H1 (cell line): ENCODE data around the gene SSU72.

Experiments
- BACH1 ChIP-seq: IDR thresholded peaks from 2 replicates; pipeline ENCODE4 v1.6.1; 2012; ENCODE audit warnings: low read length, improper control_type of control experiment
- CBX5 ChIP-seq: fragments of 300-800, 300-1000 bp; sonication (generic); IDR thresholded peaks from 2 replicates; pipeline ENCODE4 v1.7.1; 2016; ENCODE audit warnings: antibody characterized with exemption, low read length, low read depth
- CHD2 ChIP-seq: IDR thresholded peaks from 2 replicates; pipeline ENCODE4 v1.6.1; 2012; ENCODE audit warnings: low read length, improper control_type of control experiment
- EP300 ChIP-seq, 2 experiments: IDR thresholded peaks; 1 replicate in 1 of 2; 2 replicates in 1 of 2; pipeline ENCODE4 v1.6.1; 2011 to 2012; ENCODE audit warnings: low read depth in 2 of 2, low read length in 2 of 2, mild to moderate bottlenecking in 2 of 2, borderline replicate concordance in 1 of 2, inconsistent platforms in 1 of 2, moderate library complexity in 1 of 2
- EZH2 ChIP-seq: fragments of 200-600 bp; sonication (generic); IDR thresholded peaks from 2 replicates; pipeline ENCODE4 v1.7.1; 2012; ENCODE audit warnings: low read depth, mild to moderate bottlenecking, moderate library complexity, low read length, inconsistent platforms; ENCODE audit not compliant: severe bottlenecking
- GABPA ChIP-seq: IDR thresholded peaks from 2 replicates; pipeline ENCODE4 v1.6.1; 2011; ENCODE audit warnings: mild to moderate bottlenecking, low read length, moderate library complexity, borderline replicate concordance; ENCODE audit not compliant: insufficient read depth
- JUND ChIP-seq: IDR thresholded peaks from 2 replicates; pipeline ENCODE4 v1.6.1; 2011; ENCODE audit warnings: mild to moderate bottlenecking, improper control_type of control experiment, low read length
- MAFK ChIP-seq: IDR thresholded peaks from 2 replicates; pipeline ENCODE4 v1.6.1; 2012; ENCODE audit warnings: low read depth, mild to moderate bottlenecking, improper control_type of control experiment, low read length
- POLR2AphosphoS5 ChIP-seq: IDR thresholded peaks from 2 replicates; pipeline ENCODE4 v1.6.1; 2011; ENCODE audit warnings: low read depth, low read length
- SRF ChIP-seq: IDR thresholded peaks from 2 replicates; pipeline ENCODE4 v1.6.1; 2011; ENCODE audit warnings: mild to moderate bottlenecking, low read depth, low read length, moderate library complexity
- TF ChIP-seq, protein P1 (sequence below), 3 experiments: IDR thresholded peaks; 1 replicate in 2 of 3; 2 replicates in 1 of 3; pipeline versions ENCODE4 v1.5.1 to v1.6.1; 2011; ENCODE audit warnings: low read length in 3 of 3, mild to moderate bottlenecking in 3 of 3, inconsistent platforms in 2 of 3, low read depth in 1 of 3, moderate library complexity in 1 of 3; ENCODE audit not compliant: insufficient read depth in 1 of 3; ENCODE audit errors: control extremely low read depth in 1 of 3

DNA sequence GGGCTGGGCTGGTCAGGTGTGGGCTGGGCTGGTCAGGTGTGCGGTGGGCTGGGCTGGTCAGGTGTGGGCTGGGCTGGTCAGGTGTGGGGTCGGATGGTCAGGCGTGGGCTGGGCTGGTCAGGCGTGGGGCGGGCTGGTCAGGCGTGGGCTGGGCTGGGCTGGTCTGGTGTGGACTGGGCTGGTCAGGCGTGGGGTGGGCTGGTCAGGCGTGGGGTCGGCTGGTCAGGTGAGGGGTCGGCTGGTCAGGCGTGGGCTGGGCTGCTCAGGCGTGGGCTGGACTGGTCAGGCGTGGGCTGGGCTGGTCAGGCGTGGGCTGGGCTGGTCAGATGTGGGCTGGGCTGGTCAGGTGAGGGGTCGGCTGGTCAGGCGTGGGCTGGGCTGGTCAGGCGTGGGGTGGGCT is 31.1 kb upstream of the SSU72 start:
- TF ChIP-seq POLR2AphosphoS5 (no peak), JUND (no peak), EZH2 (no peak), GABPA (no peak), BACH1 (no peak), CHD2 (no peak), EP300 (IDR thresholded peaks at IDR 0.05; ENCODE audit: borderline replicate concordance in 1 of 2, low read depth in 2 of 2, low read length in 2 of 2) (no peak), SRF (no peak), MAFK (no peak), CBX5 (no peak)
- TF ChIP-seq, protein P1, sequence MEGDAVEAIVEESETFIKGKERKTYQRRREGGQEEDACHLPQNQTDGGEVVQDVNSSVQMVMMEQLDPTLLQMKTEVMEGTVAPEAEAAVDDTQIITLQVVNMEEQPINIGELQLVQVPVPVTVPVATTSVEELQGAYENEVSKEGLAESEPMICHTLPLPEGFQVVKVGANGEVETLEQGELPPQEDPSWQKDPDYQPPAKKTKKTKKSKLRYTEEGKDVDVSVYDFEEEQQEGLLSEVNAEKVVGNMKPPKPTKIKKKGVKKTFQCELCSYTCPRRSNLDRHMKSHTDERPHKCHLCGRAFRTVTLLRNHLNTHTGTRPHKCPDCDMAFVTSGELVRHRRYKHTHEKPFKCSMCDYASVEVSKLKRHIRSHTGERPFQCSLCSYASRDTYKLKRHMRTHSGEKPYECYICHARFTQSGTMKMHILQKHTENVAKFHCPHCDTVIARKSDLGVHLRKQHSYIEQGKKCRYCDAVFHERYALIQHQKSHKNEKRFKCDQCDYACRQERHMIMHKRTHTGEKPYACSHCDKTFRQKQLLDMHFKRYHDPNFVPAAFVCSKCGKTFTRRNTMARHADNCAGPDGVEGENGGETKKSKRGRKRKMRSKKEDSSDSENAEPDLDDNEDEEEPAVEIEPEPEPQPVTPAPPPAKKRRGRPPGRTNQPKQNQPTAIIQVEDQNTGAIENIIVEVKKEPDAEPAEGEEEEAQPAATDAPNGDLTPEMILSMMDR (IDR thresholded peaks at IDR 0.05; ENCODE audit: control extremely low read depth in 1 of 3, insufficient read depth in 1 of 3, low read depth in 1 of 3, low read length in 3 of 3) = no peak
